Small intestine (tissue), 7 donors: ENCODE measurements around the gene CSRNP2. TPM values are rescaled to one million over a fixed set of nuclear protein-coding genes. Genes with fewer than 3 reads are reported as not detected.

Source experiments
- DNase-seq, 2 donors: peaks; one replicate each; pipeline versions ENCODE4 v3.0.0 to v3.0.0-alpha.2; 2013
- FAIRE-seq: peaks from 2 replicates; lab custom pipeline; 2012; peaks lifted over from hg19 to GRCh38; lab: Jason Lieb, UNC
- H3K27ac ChIP-seq, 3 donors: one replicate each; pipeline ENCODE4 v1.5.1; 2013; ENCODE audit warnings: low read length in 2 of 3, mild to moderate bottlenecking in 2 of 3, control low read depth in 1 of 3, inconsistent platforms in 1 of 3, low read depth in 1 of 3, moderate library complexity in 1 of 3
- H3K27me3 ChIP-seq, 3 donors: one replicate each; pipeline ENCODE4 v1.6.1; 2013; ENCODE audit warnings: low read length in 3 of 3, inconsistent platforms in 1 of 3; ENCODE audit not compliant: control insufficient read depth in 3 of 3, insufficient read depth in 3 of 3
- H3K36me3 ChIP-seq, 3 donors: one replicate each; pipeline ENCODE4 v1.6.1; 2013; ENCODE audit warnings: low read length in 3 of 3, inconsistent platforms in 1 of 3, low read depth in 1 of 3, mild to moderate bottlenecking in 1 of 3, moderate library complexity in 1 of 3; ENCODE audit not compliant: control insufficient read depth in 3 of 3, insufficient read depth in 2 of 3
- H3K4me1 ChIP-seq, 3 donors: one replicate each; pipeline ENCODE4 v1.6.1; 2013; ENCODE audit warnings: low read length in 2 of 3, inconsistent platforms in 1 of 3, low read depth in 1 of 3, mild to moderate bottlenecking in 1 of 3, moderate library complexity in 1 of 3; ENCODE audit not compliant: control insufficient read depth in 3 of 3, insufficient read depth in 2 of 3
- H3K4me3 ChIP-seq, 3 donors: one replicate each; pipeline ENCODE4 v1.5.1; 2013; ENCODE audit warnings: low read length in 3 of 3, control low read depth in 1 of 3, inconsistent platforms in 1 of 3, low read depth in 1 of 3, mild to moderate bottlenecking in 1 of 3, moderate library complexity in 1 of 3
- H3K9me3 ChIP-seq, 2 donors: one replicate each; pipeline ENCODE4 v1.6.1; 2013; ENCODE audit warnings: low read depth in 1 of 2, low read length in 1 of 2; ENCODE audit not compliant: control insufficient read depth in 2 of 2, insufficient read depth in 1 of 2
- WGBS, 3 donors: extraction: QIAGEN DNeasy Blood & Tissue Kit; methylation state at CpG; one replicate each; pipeline ENCODE4 v1.1.7; 2013; 5-methylcytosine and 5-hydroxymethylcytosine counted together
- polyA plus RNA-seq, 4 donors: library from polyadenylated mRNA; stranded (reverse) in 3 of 4; unstranded in 1 of 4; fragments of 200-250 nt in 3 of 4; fragments of 120-200 nt in 1 of 4; gene quantifications; one replicate each; pipeline versions ENCODE4 v1.2.1 to v1.2.3, GENCODE V29; 2013
- donor health status: healthy with polysubstance abuse.
- donor health status: control.
- donor health status: control.
- donor health status: Bipolar disorder and iron deficiency.
- donor health status: healthy.

Gene CSRNP2
- polyA plus RNA-seq, 4 donors, result 3.8 to 14.5 (median 8.1) TPM

GRCh38 chr12:51056242-51056641 is 27.2 kb downstream of the CSRNP2 start:
- DNase-seq (no peak), FAIRE-seq (no peak)
- H3K4me3 ChIP-seq, result no peak overlapping the region
- H3K4me1 ChIP-seq, result no peaks in the 10 kb centered on the region
- 84 to 88% (median 85%) methylated on average over 5 of the region's 5 CpGs for WGBS, 3 donors
- H3K27ac ChIP-seq, result peak overlapping the region in 1 of 3 donors; percentile 9
- H3K9me3 ChIP-seq, result no peaks in the 10 kb centered on the region
- H3K27me3 ChIP-seq, result no peaks in the 10 kb centered on the region
- H3K36me3 ChIP-seq, result peaks cover 16 to 66% (median 25%) of the 10 kb centered on the region in 3 donors

DNA sequence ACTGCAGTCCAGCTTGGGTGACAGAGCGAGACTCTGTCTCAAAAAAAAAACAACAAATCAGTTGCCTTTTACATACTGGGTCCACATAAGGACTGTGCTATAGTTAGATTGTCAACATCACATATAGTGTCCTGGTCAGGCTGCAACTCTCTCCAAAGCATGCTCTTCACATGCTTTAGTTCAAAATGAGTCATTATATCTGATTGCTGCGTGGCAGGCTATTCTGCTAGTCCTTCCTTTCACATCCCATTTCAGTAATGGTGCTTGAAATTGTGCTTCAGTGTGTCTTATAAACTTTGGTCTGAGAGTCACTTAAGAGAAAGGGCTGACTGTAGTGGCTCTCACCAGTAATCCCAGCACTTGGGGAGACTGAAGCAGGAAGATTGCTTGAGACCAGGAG is 28.3 kb downstream of the CSRNP2 start:
- WGBS, 3 donors, result 91 to 96% (median 93%) methylated on average over 2 of the region's 2 CpGs
- no peak for FAIRE-seq

DNA sequence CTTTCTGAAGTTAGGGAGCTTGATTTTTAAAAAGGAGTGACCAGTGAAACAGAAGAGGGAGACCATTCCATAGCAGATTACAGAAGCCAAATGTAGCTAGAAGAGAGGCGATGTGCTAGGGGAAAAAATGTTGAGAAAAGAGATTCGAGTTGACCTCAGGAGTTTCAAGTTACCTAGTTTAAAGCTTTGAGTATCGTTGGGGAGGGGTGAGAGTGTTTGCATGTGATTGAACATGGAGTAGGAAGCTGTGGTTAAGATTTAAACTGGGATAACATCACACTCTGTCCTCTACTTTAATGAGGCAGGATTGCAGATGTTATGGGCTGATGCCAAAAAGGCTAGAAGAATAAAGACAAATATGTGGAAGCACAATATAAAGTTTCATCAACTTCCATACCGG is 31.6 kb downstream of the CSRNP2 start:
- WGBS, 3 donors, result 63 to 84% (median 75%) methylated on average over 4 of the region's 4 CpGs
- no peaks in the 10 kb centered on the region for H3K27me3 ChIP-seq
- H3K36me3 ChIP-seq, result peaks cover 3 to 41% (median 12%) of the 10 kb centered on the region in 3 donors
- H3K9me3 ChIP-seq, result no peaks in the 10 kb centered on the region
- peaks cover 0 to 9% (median 5%) of the 10 kb centered on the region in 3 donors for H3K4me1 ChIP-seq
- FAIRE-seq (no peak), DNase-seq (no peak)
- H3K27ac ChIP-seq, result no peak overlapping the region
- H3K4me3 ChIP-seq, result no peak overlapping the region

More for the DNA sequence above, 28.3 kb downstream of the CSRNP2 start:
- DNase-seq, result no peak
- no peaks in the 10 kb centered on the region for H3K27me3 ChIP-seq
- no peak overlapping the region for H3K27ac ChIP-seq
- H3K9me3 ChIP-seq, result no peaks in the 10 kb centered on the region
- no peaks in the 10 kb centered on the region for H3K4me1 ChIP-seq
- H3K4me3 ChIP-seq, result no peak overlapping the region
- peaks cover 15 to 68% (median 24%) of the 10 kb centered on the region in 3 donors for H3K36me3 ChIP-seq

DNA sequence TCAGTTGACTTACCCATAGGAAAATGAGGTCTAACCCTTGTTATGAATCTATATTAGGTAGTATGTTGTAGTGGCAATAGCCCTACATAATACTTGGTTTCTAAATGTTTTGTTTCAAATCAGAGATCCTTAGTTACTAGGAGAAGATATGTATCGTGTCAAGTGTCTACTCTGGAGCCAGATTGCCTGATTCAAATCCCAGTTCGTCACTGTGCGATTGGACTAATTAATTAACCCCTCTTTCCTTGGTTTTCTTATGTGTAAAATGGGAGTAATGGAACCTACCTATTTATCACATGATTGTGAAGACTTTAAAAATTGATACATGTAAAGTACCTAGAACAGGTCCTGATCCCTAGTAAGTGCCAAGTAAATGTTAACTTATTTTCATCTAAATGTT is 33.9 kb downstream of the CSRNP2 start:
- WGBS, 3 donors, result 13 to 55% (median 43%) methylated on average over 3 of the region's 3 CpGs
- Histone ChIP-seq H3K4me3 (peak overlapping the region in 2 of 3 donors; percentile 78 to 91), H3K36me3 (peaks cover 2 to 23% (median 3%) of the 10 kb centered on the region in 3 donors), H3K27ac (peak overlapping the region in 1 of 3 donors; percentile 85), H3K4me1 (peaks cover 0 to 9% (median 5%) of the 10 kb centered on the region in 3 donors), H3K9me3 (no peaks in the 10 kb centered on the region), H3K27me3 (no peaks in the 10 kb centered on the region)
- DNase-seq (no peak), FAIRE-seq (no peak)

DNA sequence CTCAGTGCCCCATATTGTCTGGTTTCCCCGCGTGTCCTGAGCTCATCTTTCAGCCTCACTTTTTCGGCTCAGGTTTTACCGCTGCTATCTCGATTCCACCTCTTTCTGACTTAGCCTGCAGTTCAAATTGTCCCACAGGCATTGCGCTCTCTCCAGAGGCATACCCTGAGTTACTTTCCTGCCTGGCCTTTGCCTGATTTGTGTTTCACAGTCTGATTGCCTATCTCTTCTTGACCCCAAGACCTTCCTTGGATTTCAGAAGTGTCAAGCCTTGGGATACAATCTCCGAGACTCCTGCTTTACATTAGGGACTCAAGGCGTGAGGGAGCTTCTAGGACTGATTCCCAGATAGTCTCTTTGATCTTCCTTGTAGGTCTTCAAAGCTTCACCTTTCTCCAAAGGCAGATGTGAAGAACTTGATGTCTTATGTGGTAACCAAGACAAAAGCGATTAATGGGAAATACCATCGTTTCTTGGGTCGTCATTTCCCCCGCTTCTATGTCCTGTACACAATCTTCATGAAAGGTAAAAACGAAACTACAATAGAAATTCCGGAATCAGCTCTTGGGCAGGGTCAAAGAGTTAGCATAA is 34.6 kb downstream of the CSRNP2 start:
- peak; percentile 52 to 53 for DNase-seq
- peak overlapping the region; percentile 78 to 91 (median 82) for H3K4me3 ChIP-seq
- WGBS, 3 donors, result 1 to 16% (median 4%) methylated on average over 14 of the region's 14 CpGs
- H3K27me3 ChIP-seq, result no peaks in the 10 kb centered on the region
- H3K9me3 ChIP-seq, result no peaks in the 10 kb centered on the region
- peaks cover 2 to 20% (median 3%) of the 10 kb centered on the region in 3 donors for H3K36me3 ChIP-seq
- H3K4me1 ChIP-seq, result peaks cover 0 to 9% (median 5%) of the 10 kb centered on the region in 3 donors
- H3K27ac ChIP-seq, result peak overlapping the region; percentile 85 to 97 (median 88)
- no peak for FAIRE-seq

DNA sequence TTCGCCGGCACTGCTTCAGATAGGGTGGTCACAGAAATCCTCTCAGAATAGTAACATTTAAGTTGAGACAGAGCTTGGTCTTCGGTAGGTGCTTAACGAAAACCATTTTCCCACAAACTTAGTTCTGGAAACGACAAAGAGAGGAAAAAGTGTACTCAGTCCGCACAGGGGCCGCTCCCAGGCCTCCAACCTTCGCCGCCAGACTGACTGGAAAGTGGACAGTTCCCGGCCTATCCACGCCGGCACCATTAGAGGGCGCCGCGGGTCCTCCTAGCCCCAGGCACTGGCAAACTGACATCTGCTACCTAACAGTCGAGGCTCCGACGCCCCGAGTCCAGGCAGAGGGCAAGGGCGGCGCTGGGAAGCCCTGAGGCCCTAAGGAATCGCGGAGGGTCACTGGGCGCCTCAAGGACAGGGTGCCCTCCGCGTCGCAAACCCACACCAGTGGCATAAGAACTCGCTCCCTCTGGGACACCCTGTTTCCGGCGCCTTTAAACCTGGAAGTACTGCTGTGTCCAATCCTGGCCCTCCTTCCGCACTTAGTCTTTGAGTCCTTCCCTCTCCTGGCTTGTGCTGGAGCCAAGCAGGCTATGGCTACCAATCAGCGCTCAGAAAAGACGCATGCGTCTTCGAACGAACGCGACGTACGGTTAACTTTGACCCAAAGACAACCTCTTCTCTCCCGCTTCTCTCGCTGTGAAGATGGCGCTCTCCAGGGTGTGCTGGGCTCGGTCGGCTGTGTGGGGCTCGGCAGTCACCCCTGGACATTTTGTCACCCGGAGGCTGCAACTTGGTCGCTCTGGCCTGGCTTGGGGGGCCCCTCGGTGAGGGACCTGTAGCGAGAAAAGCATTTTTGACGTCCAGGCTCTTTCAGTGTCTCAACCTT is 35.5 kb downstream of the CSRNP2 start, which contains the start of gene LETMD1:
TSS of gene LETMD1 (plus strand) at position 673 of the 886 bp plus-strand sequence. CDS start at position 703, 30 bp downstream.
- WGBS, 3 donors, result 3 to 4% (median 3%) methylated on average over 48 to 51 of the region's 51 CpGs
- FAIRE-seq, result no peak
- peak within 1 kb of the TSS; percentile 78 to 91 (median 82) for H3K4me3 ChIP-seq

GRCh38 chr12:51036279-51036678 is 47.1 kb downstream of the CSRNP2 start:
- Histone ChIP-seq H3K27me3 (no peaks in the 10 kb centered on the region), H3K4me1 (peaks cover 0 to 6% (median 0%) of the 10 kb centered on the region in 3 donors), H3K4me3 (no peak overlapping the region), H3K27ac (peak overlapping the region in 2 of 3 donors; percentile 8 to 53), H3K36me3 (no peaks in the 10 kb centered on the region), H3K9me3 (no peaks in the 10 kb centered on the region)
- DNase-seq, result peak; percentile 70 to 71
- FAIRE-seq, result no peak
- 12 to 47% (median 26%) methylated on average over 3 of the region's 3 CpGs for WGBS, 3 donors

More for the DNA sequence above, 35.5 kb downstream of the CSRNP2 start, which contains the start of gene LETMD1:
- Histone ChIP-seq H3K27me3 (no peaks in the 10 kb centered on the region), H3K9me3 (no peaks in the 10 kb centered on the region), H3K36me3 (peaks cover 0 to 15% (median 3%) of the 10 kb centered on the region in 3 donors), H3K27ac (peak within 1 kb of the TSS; percentile 85 to 97 (median 96)), H3K4me1 (peaks cover 0 to 9% (median 5%) of the 10 kb centered on the region in 3 donors)
- DNase-seq, result peak; percentile 98 to 99

DNA sequence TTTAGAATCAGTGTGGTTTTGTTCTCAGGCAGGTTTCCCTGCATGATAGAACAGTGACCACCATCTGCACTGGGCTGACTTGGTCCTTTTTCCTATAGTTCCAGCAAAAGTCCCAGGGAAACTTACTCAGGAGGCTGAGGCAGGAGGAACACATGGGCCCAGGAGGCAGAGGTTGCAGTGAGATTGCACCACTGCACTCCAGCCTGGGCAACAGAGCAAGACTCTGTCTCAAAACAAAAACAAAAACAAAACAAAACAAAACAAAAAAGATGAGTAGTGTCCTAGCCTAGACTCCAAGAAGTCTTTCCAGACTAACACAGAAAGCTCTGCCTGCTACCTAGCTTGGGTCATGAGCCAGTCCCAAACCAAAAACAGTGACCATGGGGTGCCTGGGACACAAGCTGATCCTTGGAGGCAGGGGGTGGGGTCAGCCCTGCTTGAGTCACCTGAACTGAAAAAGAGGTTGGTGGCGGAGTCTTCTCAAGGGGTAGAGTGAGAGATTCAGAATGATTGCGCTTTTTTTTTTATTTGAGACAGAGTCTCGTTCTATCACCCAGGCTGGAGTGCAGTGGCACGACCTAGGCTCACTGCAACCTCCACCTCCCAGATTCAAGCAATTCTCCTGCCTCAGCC is 49.8 kb downstream of the CSRNP2 start:
- H3K36me3 ChIP-seq, result no peaks in the 10 kb centered on the region
- FAIRE-seq (no peak), DNase-seq (no peak)
- 91 to 99% (median 93%) methylated on average over 4 of the region's 4 CpGs for WGBS, 3 donors
- no peak overlapping the region for H3K27ac ChIP-seq
- no peaks in the 10 kb centered on the region for H3K9me3 ChIP-seq
- H3K4me3 ChIP-seq, result no peak overlapping the region
- H3K4me1 ChIP-seq, result peaks cover 0 to 15% (median 0%) of the 10 kb centered on the region in 3 donors
- no peaks in the 10 kb centered on the region for H3K27me3 ChIP-seq
